HG03097 (cell line): Measurements from ENCODE around the gene MLST8.

Source experiments
- ATAC-seq: cut with Tn5 transposase; IDR thresholded peaks from one replicate; pipeline ENCODE4 v1.9.1; 2021; ENCODE audit not compliant: unreplicated experiment, low FRiP score

Gene MLST8

DNA sequence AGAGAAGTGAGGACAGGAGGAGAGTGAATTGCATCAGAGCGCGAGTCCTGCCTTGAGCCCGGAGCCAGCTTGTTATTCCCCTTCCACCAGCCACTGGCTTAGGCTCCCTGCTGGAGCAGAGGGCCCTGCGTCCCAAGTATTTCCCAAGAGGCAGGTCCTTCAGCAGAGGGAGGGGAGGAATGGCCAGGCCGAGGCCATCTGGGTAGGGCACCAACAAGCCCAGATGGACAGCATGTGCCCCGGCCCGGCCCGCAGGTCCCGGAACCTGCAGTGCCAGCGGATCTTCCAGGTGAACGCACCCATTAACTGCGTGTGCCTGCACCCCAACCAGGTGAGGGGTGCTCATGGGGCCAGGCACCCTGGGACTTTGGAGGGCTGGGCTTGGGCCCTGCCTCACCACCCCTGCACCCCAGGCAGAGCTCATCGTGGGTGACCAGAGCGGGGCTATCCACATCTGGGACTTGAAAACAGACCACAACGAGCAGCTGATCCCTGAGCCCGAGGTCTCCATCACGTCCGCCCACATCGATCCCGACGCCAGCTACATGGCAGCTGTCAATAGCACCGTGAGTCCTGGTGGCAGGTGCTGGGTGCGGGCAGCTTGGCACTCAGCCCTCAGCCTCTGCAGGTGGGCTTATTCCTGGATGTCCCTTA is 1.7 kb downstream of the MLST8 start:
- no peak for ATAC-seq

DNA sequence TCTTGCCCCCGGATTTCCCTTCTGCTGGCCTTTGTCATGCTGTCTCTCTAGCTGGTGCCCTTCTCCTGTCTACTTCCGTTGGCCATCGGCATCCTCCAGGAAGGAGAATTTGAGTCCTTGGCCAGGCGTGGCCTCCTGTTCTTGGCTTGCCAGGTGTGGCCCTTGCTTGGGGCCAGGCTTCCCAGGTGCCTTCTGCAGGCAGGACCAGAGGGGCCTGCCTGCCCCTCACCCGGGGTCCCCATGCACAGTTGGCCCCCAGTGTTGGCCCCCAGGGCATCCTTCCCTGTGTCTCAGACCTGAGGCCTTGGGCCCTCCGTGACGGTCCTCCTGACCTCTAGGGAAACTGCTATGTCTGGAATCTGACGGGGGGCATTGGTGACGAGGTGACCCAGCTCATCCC is 2.6 kb downstream of the MLST8 start:
- ATAC-seq: no peak

DNA sequence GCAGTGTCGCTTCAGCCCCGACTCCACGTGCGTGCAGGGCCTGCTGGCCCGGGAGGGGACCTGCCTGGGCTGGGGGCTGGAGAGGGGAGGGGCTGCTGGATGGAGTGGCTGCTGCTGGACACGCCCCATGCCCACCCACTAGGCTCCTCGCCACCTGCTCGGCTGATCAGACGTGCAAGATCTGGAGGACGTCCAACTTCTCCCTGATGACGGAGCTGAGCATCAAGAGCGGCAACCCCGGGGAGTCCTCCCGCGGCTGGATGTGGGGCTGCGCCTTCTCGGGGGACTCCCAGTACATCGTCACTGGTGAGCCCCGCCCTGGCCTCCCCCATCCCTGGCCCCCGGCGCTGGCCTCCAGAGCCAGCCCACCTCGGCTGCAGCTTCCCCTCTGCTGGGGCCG is 3.1 kb downstream of the MLST8 start:
- no peak for ATAC-seq

DNA sequence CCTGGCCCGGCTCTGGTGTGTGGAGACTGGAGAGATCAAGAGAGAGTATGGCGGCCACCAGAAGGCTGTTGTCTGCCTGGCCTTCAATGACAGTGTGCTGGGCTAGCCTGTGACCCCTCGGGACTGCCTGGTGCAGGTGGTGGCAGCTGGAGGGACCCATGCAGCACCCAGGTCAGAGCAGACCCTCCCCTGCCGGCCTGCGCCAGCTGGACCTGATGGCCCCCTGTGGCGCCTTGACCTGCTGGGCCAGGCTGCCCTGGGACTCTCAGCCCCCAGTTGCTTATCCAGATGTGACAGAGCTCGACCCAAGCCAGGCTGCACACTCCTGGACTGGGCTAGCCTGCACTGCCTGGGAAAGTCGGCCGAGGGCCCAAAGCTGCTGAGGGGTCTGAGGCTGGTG is 3.5 kb downstream of the MLST8 start:
- no peak for ATAC-seq

DNA sequence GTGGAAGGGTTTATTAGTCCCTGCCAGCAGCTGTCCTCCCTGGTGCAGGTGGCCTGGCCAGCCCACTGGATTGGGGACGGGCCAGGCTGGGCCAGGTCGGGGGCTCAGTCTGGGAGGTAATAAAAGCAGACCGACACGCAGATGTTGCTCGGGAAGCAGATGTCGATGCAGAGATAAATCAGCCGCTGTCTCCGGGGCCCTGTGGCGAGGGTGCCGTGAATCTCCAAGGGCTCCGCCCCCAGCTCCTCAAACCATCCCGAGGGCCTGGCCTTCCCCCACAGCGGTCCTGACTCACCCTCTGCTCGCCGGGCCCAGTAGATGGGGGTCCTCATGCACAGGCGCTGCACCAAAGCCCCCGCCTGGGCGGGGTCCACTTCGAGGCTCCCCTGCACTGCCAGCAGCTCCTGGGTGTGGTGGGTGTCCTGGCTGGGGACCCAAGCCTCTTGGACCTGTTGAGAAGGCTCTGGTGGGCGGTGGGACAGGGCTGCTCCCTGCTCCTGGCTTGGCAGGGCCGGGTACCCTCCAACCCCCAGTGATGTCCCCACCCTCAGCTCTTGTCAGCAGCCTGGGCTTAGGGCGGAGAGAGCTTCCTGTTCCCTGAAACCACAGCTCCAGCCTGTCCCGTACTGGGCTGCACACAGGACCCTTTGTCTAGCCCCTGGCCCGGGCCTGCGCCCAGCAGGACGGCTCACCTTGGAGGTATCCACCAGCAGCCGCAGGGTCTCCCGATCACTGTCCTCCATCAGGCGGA is 4.2 kb downstream of the MLST8 start:
- ATAC-seq: no peak

DNA sequence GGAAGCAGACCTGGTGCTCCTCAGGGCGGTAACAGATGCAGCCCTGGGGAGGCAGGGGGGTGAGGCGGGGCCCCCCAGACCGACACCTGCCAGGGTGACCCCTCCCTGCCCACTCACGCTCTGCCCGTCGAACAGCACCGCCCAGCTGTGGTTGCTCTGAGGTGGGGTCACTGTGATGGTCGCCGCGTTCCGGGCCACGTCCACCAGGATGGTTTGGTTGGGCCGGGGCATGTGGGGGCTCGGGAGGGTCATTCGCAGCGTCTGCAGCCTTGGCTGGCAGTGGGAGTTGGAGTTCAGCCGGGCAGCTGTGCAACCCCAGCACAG is 4.7 kb downstream of the MLST8 start:
- ATAC-seq: no peak

DNA sequence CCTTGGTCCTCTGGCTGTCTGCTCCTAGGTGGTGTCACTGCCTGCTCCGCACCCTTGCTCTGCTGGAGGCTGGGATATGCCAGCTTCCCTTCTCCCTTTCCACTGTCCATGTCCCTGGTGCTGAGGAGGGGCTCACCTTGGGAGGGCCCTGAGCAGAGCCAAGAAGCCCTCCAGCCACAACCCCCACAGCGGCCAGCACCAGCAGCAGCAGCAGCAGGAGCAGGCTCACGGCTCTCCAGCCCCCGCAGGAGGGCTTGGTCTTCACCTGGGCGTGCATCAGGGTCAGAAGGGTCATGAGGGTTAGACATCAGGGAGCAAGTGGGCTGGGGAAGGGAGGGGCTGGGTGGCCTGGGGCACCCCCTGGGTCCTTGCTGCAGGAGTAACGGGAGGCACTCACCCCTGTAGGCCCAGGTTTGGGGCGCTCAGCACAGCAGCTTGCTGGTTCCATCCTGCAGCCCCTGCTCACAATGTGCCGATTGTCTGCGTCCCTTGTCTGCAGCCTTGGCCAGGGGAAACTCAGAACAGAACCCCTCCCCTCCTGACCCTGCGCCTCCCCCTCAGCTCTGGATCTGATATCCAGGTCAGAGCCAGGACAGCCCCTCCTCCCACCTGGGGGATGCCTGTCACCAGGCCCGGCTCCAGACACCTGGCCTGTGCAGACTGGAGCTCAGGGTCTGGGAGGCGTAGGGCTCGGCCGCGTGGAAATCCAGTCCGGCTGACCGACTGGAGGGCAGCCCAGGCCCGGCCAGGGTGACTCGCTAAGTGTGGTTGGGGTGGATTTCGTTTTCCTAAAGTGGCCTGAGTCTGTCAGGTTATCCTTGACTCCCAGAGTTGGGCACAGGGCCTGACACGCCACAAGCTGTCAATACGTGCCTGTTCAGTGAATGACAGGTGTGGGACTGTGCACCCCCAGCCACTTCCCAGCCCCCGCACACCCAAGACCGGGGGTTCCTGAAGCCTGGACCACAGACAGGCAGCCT is 5.4 kb downstream of the MLST8 start, which contains the start of gene BRICD5:
TSS of gene BRICD5 (minus strand) at position 478 of the 980 bp plus-strand sequence. CDS start at position 448, 30 bp downstream.
- ATAC-seq: no peak

DNA sequence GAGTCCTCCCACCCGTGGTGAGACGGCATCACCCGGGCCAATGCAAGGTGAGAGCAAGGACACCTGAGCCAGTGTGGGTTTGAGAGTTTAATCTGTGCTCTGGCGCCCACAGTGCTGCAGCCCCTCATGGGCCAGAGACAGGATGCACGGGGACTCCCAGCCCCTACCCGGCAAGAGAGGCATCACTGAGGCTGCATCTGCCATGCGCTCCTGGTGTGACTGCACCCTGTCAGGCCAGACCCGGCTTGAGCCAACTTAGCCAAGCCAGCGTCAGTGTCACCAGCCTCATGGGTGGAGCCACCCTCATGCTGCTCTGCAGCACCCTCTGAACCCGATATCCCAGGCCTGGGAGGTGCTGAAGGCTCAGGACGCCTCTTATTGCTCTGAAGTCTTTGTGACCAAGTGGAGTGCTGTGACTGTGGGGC is 6.7 kb downstream of the MLST8 start:
- ATAC-seq: no peak

DNA sequence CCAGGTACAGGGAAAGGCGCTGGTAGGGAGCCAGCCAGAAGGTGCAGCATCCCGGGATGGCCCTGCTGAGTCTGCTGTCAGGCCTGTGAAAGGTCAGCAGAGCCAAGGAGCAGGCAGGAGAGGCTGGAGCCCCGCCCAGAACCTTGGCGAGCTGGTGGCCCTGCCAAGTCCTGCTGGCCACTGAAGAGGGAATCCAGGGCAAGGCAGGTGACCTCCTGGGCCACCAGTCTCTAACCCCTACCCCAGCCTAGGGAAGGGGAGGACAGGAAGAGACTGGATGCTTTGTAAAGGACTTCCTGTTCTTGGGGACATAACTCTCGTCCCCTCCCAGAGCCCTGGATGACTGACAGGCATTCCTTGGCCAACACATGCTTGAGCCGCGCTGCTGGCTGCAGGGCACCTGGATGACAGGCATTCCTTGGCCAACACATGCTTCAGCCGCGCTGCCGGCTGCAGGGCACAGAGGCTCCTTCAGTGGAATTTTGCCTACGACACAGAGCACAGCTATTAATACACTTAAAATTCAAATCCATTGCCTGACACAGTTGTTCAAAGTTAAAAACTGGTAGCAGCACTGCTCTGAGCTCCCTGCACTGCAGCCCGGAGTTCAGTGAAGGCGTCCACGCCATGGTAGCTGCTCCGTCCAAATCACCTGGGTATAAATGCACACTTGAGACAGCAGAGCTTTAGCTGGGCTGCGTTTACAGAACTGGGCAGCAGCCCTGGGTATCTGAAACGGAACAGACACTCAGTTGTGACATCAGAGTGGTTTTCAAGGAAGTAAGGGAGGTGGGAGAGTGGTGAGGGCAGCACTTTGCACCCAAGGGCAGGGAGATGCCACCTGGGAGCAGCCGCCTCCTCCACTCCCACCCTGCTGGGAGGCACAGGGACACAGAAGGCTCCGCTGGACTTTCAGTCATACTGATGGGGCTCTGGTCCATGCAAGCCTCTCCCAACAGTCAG is 7.4 kb downstream of the MLST8 start:
- no peak for ATAC-seq

DNA sequence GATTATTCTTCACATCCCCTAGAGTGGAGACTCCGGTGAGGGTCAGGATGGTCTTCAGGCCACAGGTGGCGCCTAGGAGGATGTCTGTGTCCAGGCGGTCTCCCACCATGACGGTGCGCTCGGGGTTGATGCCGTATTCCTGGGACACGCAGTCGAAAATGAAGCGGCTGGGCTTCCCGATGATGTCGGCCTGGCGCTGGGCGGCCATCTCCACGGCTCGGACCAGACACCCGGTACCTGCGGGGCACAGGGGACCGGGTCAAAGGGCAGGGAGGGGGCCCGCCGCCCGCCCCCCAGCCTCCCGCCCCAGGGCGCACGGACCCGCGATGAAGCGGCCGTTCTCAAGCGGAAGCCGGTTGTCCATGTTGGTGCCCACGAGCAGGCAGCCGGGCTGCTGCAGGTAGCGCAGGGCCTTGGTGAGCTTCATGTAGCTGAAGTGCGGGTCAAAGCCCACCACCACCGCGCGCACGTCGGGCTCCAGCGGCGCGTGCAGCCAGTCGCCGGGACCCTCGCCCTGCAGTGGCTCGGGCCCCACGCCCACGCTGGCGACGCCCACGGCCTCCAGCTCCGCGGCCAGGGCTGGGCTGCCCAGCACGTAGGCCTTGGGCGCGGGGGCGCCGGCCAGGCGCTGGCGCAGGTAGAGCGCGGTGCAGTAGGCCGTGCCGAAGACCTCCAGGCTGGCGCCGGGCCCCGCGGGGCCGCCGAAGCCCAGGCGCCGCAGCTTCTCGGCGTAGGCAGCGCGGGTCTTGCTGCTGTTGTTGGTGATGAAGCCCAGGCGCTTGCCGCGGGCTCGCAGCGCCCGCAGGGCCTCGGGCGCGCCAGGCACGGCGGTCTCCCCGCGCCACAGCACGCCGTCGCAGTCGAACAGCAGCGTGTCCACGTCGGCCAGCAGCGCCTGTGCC is 8.8 kb downstream of the MLST8 start:
- ATAC-seq: peak; percentile 7

DNA sequence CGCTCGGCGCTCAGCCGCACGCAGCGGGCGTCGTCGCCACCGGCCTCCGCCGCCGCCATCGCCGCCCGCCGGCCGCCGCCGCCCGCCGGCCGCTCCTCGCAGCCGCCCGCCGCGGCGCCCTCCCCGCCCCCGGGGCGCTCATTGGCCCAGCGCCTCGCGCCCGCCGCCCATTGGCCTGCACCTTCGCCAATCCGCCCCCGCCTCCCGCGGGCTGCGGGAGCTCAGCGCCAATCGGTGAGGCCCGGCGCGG is 9.4 kb downstream of the MLST8 start, which contains the start of gene PGP:
TSS of gene PGP (minus strand) at position 122 of the 250 bp plus-strand sequence. CDS start at position 59, 63 bp downstream.
- ATAC-seq: peak; percentile 80

DNA sequence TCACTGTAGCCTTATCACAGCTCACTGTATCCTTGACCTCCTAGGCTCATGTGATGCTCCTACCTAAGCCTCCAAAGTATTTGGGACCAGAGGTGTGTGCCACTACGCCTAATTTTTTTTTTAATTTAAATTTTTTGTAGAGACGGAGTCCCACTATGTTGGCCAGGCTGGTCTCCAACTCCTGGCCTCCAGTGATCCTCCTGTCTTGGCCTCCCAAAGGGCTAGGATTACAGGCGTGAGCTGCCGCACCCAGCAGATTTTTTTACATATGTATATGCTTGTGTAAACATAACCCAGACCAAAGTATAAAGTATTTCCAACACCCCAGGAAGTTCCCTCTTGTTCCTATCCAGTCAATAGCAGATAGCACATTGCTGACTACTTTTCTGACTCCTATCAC is 11.1 kb downstream of the MLST8 start:
- ATAC-seq: no peak

DNA sequence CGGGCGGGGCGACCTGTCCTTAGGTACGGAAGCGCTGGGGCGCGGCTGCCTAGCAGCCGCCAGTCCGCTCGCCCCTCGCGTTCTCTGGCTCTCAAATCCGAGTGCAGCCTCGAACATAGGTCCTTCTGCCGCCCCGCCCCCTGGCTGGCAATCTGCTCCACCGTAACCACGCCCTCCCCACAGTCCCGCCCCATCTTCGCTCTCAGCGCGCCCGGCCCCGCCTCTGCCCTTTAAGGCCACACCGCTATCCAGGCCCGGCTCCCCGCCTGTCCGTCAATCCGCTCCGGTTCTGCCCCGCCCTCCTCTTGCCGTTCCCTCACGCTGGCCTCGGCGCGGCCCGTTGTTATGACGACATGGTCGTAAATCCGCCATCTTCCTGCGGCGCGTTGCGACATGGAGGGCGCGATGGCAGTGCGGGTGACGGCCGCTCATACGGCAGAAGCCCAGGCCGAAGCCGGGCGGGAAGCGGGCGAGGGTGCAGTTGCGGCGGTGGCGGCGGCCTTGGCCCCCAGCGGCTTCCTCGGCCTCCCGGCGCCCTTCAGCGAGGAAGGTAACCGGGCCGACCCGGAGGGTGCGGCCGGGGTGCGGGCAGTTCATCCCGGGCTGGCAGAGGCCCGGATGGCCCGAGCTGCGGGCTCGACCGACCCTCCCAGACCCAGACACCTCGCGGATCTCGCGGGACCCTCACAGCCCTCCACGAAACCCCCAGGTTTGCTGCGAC is 18.1 kb downstream of the MLST8 start, which contains the start of gene E4F1:
TSS of gene E4F1 (plus strand) at position 371 of the 721 bp plus-strand sequence. CDS start at position 394, 23 bp downstream.
- ATAC-seq: peak; percentile 87

DNA sequence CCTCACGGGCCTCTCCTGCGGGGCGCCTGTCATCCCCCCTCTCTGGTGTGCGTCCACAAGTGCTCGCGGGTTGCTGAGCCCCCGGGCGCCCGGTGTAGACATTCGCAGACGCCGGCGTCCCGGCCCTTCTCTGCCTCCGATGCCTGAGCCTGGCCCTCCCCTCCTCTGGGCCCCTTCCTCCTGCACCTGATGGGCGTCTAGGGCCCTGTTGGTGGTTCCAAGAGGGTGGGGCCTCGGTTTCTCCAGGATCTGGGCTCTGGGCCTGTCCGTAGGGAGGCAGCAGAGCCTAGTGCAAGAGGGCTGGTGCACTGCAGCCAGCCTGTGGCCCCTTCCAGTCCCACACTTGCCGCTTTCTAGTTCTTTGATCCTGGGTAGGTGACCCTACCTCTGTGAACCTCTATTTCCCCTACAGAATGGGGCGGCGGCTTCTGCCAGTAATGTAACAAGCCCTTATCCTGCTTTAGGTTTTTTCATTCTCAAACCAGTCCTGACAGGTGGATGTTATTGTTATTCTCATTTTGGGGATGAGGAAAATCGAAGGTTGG is 18.8 kb downstream of the MLST8 start:
- ATAC-seq: peak; percentile 22

DNA sequence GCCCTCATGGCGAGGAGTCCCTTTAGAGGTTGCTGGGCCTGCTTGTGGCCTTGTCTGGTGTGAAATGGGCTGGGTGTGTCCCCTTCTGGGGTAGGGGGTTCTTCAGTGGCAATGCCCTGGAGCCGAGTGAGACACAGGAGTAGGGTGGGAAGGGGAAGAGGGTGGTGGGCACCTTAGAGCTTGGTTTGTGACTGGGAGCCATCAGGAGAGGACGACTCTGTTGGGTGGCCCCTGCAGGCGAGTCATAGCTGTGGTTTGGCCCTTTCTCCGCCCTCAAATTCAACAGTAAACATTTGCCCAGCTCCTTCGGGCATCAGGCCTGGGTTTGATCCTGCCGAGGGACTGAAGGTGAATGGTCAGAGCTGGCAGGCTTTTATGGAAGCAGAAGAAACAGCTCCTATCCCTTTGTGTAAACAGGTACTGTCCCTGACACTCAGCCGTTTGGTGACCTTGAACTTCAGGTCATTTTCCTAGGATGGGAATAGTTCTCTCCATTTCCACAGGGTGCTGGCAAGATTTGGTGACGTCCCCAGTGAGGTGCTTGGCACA is 21.1 kb downstream of the MLST8 start:
- ATAC-seq: no peak

DNA sequence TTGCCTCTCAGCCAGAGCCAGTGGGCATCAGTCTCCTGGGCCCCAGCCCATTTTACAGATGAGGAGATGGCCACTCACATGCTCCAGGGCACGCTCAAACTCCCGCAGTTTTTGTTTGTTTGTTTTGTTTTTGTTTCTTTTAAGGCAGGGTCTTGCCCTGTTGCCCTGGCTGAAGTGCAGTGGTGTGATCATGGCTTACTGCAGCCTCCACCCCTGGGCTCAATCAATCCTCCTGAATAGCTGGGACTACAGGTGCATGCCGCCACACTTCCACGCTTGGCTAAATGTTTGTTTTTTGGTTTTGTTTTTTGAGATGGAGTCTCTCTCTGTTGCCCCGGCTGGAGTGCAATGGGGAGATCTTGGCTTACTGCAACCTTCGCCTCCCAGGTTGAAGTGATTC is 21.7 kb downstream of the MLST8 start:
- ATAC-seq: no peak

DNA sequence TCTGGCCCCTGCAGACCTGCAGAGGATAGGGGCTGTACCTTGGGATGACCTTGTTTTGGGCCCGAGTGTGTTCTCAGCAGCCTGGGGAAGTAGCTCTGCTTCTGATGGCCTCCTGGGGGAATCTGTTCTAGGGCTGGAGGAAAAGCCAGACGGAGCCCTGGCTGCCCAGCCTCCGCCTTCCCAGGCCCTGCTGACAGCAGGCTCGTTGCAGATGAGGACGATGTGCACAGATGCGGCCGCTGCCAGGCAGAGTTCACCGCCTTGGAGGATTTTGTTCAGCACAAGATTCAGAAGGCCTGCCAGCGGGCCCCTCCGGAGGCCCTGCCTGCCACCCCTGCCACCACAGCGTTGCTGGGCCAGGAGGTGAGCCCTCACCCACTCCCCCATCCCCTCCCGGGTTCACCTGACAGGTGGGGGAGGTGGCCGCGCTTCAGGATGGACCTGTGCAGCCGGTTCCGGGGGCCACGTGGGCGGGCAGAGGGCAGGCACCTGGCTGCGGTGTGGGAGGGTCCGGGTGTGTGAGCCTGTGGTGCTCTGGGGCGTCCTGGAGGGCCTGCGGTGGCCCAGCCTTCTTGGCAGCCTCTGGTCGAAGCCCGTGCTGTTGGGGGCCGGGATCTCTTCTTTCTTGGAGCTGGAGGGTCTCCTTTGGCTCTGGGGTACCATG is 23.0 kb downstream of the MLST8 start:
- ATAC-seq: no peak
